ENCODE data around the gene POLD2.

Gene POLD2

GRCh38 chr7:44083796-44084195 lies 39.6 kb downstream of the POLD2 start:
- H3K27me3 ChIP-seq (ENCODE audit: insufficient read depth, low read length, poor library complexity, severe bottlenecking), result no peaks in the 10 kb centered on the region
- H3K9ac ChIP-seq (ENCODE audit: low read depth, low read length, poor library complexity, severe bottlenecking), result peak overlapping the region; percentile 73
- peaks cover 4% of the 10 kb centered on the region; the same call in 1 of the 2 replicates for H3K36me3 ChIP-seq (ENCODE audit: insufficient read depth, low read length)
- peaks cover 9% of the 10 kb centered on the region for H4K20me1 ChIP-seq (ENCODE audit: insufficient read depth, low read length, poor library complexity, severe bottlenecking)
- peaks cover 67% of the 10 kb centered on the region for H3K4me1 ChIP-seq (ENCODE audit: insufficient read depth, low read length, poor library complexity, severe bottlenecking)
- TF ChIP-seq EZH2phosphoT487 (IDR thresholded peaks at IDR 0.05; ENCODE audit: borderline replicate concordance) (no peak), CTCF (conservative IDR thresholded peaks at IDR 0.05; ENCODE audit: low read length) (no peak)
- no peak overlapping the region for H2AFZ ChIP-seq (ENCODE audit: low read length)
- H3K79me2 ChIP-seq (ENCODE audit: insufficient read depth, low read length), result peaks cover 33% of the 10 kb centered on the region
- no peak overlapping the region for H3K4me3 ChIP-seq (ENCODE audit: low read length, poor library complexity, severe bottlenecking)
- H3K9me3 ChIP-seq (ENCODE audit: insufficient read depth, low read depth, low read length), result no peaks in the 10 kb centered on the region
- peak overlapping the region; percentile 85 for H3K4me2 ChIP-seq (ENCODE audit: low read depth, low read length, poor library complexity, severe bottlenecking)
- H3K9me2 ChIP-seq (replicated peaks; ENCODE audit: low read depth, low read length), result no peaks in the 10 kb centered on the region
- peaks cover 3% of the 10 kb centered on the region; the same call in 1 of the 2 replicates for H3F3A ChIP-seq (ENCODE audit: low read depth)

DNA sequence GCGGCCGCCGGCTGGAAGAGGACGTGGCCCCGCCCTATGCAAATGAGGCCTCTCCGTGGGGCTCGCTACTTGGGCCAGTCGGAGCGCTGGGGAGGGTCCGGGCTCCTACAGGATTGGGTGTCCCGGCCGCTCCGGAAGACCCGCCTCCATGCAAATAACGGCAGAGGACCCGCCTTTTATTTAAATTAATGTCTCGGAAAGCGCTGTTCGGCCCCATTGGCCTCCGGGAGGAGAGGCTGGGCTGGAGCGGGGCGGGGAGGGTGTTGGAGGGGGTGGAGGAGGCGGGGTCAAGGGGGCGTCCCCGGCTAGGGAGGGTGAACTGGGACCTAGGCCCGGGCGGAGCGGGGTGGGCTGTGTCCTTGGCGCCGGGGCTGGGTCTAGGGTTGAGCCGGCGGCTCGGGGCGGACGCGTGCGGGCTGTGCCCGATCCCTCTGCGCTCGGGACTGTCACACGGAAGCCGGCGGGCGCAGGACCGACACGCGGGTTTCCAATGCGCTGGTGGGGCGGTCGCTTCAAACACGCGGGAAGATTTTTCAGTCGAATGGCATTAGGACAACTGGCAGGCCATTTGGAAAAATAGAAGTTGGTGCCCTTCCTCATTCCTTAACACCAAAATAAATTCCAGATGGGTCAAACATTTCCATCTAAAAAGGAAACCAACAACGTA lies 40.7 kb downstream of the POLD2 start:
- TF ChIP-seq EZH2phosphoT487 (IDR thresholded peaks at IDR 0.05; ENCODE audit: borderline replicate concordance) (no peak), CTCF (conservative IDR thresholded peaks at IDR 0.05; ENCODE audit: low read length) (no peak)
- Histone ChIP-seq H3K9me3 (ENCODE audit: insufficient read depth, low read depth, low read length) (no peaks in the 10 kb centered on the region), H4K20me1 (ENCODE audit: insufficient read depth, low read length, poor library complexity, severe bottlenecking) (peaks cover 12% of the 10 kb centered on the region), H3K36me3 (ENCODE audit: insufficient read depth, low read length) (peaks cover 16% of the 10 kb centered on the region; the same call in 1 of the 2 replicates), H3K27me3 (ENCODE audit: insufficient read depth, low read length, poor library complexity, severe bottlenecking) (no peaks in the 10 kb centered on the region), H2AFZ (ENCODE audit: low read length) (peak overlapping the region; percentile 47), H3K9me2 (replicated peaks; ENCODE audit: low read depth, low read length) (no peaks in the 10 kb centered on the region), H3F3A (ENCODE audit: low read depth) (peaks cover 3% of the 10 kb centered on the region; the same call in 1 of the 2 replicates), H3K4me1 (ENCODE audit: insufficient read depth, low read length, poor library complexity, severe bottlenecking) (peaks cover 66% of the 10 kb centered on the region), H3K79me2 (ENCODE audit: insufficient read depth, low read length) (peaks cover 41% of the 10 kb centered on the region), H3K9ac (ENCODE audit: low read depth, low read length, poor library complexity, severe bottlenecking) (peak overlapping the region; percentile 73), H3K4me3 (ENCODE audit: low read length, poor library complexity, severe bottlenecking) (peak overlapping the region; percentile 74), H3K4me2 (ENCODE audit: low read depth, low read length, poor library complexity, severe bottlenecking) (peak overlapping the region; percentile 85)

DNA sequence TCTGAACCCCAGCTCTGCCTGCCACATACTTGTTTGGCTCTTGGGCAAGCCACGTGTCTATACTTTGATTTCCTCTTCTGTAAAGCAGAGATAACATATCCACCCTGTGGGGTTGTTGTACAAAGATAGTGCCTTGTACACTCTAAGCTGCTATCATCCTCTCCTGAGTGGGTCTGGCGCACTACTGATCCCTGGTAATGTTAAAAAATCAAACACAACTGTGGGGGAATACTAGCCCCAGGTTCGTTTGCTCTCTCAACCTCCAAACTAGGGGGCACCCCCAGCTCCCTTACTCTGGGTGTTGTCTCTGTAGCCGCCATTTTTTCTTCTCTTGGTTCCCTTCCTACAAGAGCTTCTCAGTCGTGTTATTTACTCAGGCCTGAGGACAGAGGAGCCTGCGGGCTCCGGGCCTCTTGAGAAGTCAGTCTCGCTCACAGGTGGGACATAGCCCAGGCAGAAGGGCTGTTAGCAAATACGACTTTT lies 42.0 kb downstream of the POLD2 start:
- no peak for TF ChIP-seq EZH2phosphoT487 (IDR thresholded peaks at IDR 0.05; ENCODE audit: borderline replicate concordance)
- peak; percentile 24; the same call in 1 of the 2 replicates for TF ChIP-seq CTCF (conservative IDR thresholded peaks at IDR 0.05; ENCODE audit: low read length)
- Histone ChIP-seq H3K9me3 (ENCODE audit: insufficient read depth, low read depth, low read length) (no peaks in the 10 kb centered on the region), H3K9ac (ENCODE audit: low read depth, low read length, poor library complexity, severe bottlenecking) (peak overlapping the region; percentile 91), H3K4me2 (ENCODE audit: low read depth, low read length, poor library complexity, severe bottlenecking) (peak overlapping the region; percentile 94), H3K9me2 (replicated peaks; ENCODE audit: low read depth, low read length) (no peaks in the 10 kb centered on the region), H3K79me2 (ENCODE audit: insufficient read depth, low read length) (peaks cover 51% of the 10 kb centered on the region), H2AFZ (ENCODE audit: low read length) (peak overlapping the region; percentile 56; the same call in 1 of the 2 replicates), H4K20me1 (ENCODE audit: insufficient read depth, low read length, poor library complexity, severe bottlenecking) (peaks cover 12% of the 10 kb centered on the region), H3F3A (ENCODE audit: low read depth) (no peaks in the 10 kb centered on the region), H3K4me1 (ENCODE audit: insufficient read depth, low read length, poor library complexity, severe bottlenecking) (peaks cover 66% of the 10 kb centered on the region), H3K36me3 (ENCODE audit: insufficient read depth, low read length) (peaks cover 27% of the 10 kb centered on the region; the same call in 1 of the 2 replicates), H3K4me3 (ENCODE audit: low read length, poor library complexity, severe bottlenecking) (peak overlapping the region; percentile 92), H3K27me3 (ENCODE audit: insufficient read depth, low read length, poor library complexity, severe bottlenecking) (no peaks in the 10 kb centered on the region)

Data from Loucy (cell line).